ENCODE results near the gene CXorf49B.
"Not testable (repeated sequence)": the region's sequence is repeated elsewhere in the genome, so short reads cannot be mapped to it uniquely, and the experiment has no call there.

The CXorf49B gene

GRCh38 chrX:71763049-71763448 is at the start of gene CXorf49B:
Gene CXorf49B, plus strand, starts transcription at chrX:71763349. Its CDS starts 75 bp downstream, at chrX:71763424.
- not testable (repeated sequence) for DNase-seq

GRCh38 chrX:71714064-71714463 is 49.1 kb upstream of the CXorf49B start:
- DNase-seq, result not testable (repeated sequence)

- not testable (repeated sequence) for DNase-seq
Observed at GRCh38 chrX:71715551-71715950, 47.6 kb upstream of the CXorf49B start.

- DNase-seq, result not testable (repeated sequence)
Observed at GRCh38 chrX:71716323-71716722, 46.8 kb upstream of the CXorf49B start.

- not testable (repeated sequence) for DNase-seq
Observed at GRCh38 chrX:71718185-71718584, 45.0 kb upstream of the CXorf49B start, which contains the start of gene CXorf49. Gene CXorf49, minus strand, starts transcription at chrX:71718285. Its CDS starts 134 bp downstream, at chrX:71718151.

GRCh38 chrX:71719195-71719594 is 44.0 kb upstream of the CXorf49B start:
- not testable (repeated sequence) for DNase-seq

GRCh38 chrX:71720289-71720886 is 42.8 kb upstream of the CXorf49B start:
- DNase-seq, result not testable (repeated sequence)

- not testable (repeated sequence) for DNase-seq
Observed at GRCh38 chrX:71760688-71761281, 2.4 kb upstream of the CXorf49B start.

- DNase-seq, result not testable (repeated sequence)
Observed at GRCh38 chrX:71764832-71765231, 1.7 kb downstream of the CXorf49B start.

- not testable (repeated sequence) for DNase-seq
Observed at GRCh38 chrX:71765613-71766012, 2.5 kb downstream of the CXorf49B start.

GRCh38 chrX:71767134-71767533 is 4.0 kb downstream of the CXorf49B start:
- DNase-seq, result not testable (repeated sequence)

GRCh38 chrX:71778322-71778721 is 15.2 kb downstream of the CXorf49B start:
- not testable (repeated sequence) for DNase-seq

GRCh38 chrX:71782225-71782949 is 19.2 kb downstream of the CXorf49B start:
- DNase-seq, result not testable (repeated sequence)

GRCh38 chrX:71782950-71783299 is 19.8 kb downstream of the CXorf49B start:
- DNase-seq, result not testable (repeated sequence)

GRCh38 chrX:71783569-71784347 is 20.6 kb downstream of the CXorf49B start:
- DNase-seq, result not testable (repeated sequence)

- not testable (repeated sequence) for DNase-seq
Observed at GRCh38 chrX:71784348-71784983, 21.3 kb downstream of the CXorf49B start.

GRCh38 chrX:71806450-71806849 is 43.3 kb downstream of the CXorf49B start:
- DNase-seq, result not testable (repeated sequence)

GRCh38 chrX:71809886-71810285 is 46.7 kb downstream of the CXorf49B start:
- no peak for DNase-seq

GRCh38 chrX:71814123-71814912 is 51.2 kb downstream of the CXorf49B start:
- no peak for DNase-seq

- DNase-seq, result no peak
Observed at GRCh38 chrX:71815121-71815905, 52.2 kb downstream of the CXorf49B start.

GRCh38 chrX:71815906-71816156 is 52.7 kb downstream of the CXorf49B start:
- no peak for DNase-seq
